Raji (cell line): ENCODE measurements around the gene AUTS2.

Experiments used
- POLR2A ChIP-seq: IDR thresholded peaks from 2 replicates; pipeline ENCODE4 v1.6.1; 2011; ENCODE audit warnings: low read depth, low read length, control low read depth; ENCODE audit not compliant: insufficient read depth

Gene AUTS2

DNA sequence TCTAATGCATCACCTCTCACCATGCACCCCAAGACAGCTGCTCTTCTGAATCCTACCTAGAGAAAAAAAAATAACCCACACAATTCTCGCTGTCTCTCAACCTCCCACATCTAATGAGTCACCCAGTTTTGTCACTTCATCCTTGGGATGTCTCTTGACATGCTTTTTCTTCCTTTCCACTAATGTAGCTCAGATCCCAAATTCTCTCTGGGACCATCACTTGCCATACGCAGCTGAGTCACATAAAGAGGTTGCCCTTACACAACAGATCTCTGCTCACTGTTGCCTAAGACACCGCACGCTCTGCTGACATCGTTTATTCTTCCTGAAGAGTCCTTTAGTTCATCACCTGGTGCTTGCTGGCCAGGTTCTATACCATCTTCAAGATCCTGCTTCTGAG lies 927.7 kb downstream of the AUTS2 start:
- no peak for TF ChIP-seq POLR2A

DNA sequence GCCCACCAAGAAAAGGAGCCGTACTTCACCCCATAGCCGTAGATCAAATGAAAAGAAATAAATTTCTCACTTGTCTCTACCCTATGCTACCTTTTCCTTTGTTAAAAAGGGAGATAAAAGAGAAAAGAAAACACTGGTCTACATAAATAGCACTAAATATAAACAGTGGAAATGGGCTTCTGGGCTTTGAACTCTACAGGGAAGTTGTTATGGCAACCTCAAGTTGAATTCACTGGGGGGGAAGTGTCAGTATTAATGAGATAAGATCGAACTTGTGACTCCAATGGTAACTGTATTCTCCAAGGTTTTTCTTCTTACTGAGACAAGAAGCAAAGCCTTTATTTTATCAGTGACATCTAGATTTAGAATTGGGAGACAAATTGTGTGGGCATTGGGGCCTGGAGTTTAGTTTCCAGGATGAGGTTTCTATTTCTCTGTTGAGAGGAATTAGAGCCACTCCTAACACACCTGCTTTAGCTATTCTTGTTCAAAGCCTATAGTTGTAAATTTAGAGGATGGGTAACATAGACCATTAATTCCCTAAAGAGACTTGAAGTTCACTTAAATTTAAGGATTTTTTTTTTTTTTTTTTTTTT lies 929.3 kb downstream of the AUTS2 start:
- TF ChIP-seq POLR2A = no peak

DNA sequence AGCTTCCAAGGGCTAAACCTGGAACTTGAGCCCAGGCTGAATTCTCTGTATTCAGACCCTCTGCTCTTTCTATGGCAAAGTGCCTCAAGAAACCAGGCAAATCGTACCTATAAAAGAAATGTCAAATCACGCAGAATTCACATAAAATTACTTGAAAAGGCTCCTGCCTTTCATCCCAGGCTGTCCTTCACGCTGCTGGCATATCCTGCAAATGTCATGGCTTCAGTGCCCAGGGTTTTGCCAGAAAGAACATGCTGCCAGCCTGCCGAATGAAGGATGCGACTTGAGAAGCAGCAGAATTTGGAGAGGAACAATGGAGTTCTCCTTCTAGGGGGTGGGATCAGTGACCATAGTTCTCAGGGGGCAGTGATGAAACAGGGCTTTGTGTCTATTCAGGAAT lies 931.2 kb downstream of the AUTS2 start:
- TF ChIP-seq POLR2A = no peak

DNA sequence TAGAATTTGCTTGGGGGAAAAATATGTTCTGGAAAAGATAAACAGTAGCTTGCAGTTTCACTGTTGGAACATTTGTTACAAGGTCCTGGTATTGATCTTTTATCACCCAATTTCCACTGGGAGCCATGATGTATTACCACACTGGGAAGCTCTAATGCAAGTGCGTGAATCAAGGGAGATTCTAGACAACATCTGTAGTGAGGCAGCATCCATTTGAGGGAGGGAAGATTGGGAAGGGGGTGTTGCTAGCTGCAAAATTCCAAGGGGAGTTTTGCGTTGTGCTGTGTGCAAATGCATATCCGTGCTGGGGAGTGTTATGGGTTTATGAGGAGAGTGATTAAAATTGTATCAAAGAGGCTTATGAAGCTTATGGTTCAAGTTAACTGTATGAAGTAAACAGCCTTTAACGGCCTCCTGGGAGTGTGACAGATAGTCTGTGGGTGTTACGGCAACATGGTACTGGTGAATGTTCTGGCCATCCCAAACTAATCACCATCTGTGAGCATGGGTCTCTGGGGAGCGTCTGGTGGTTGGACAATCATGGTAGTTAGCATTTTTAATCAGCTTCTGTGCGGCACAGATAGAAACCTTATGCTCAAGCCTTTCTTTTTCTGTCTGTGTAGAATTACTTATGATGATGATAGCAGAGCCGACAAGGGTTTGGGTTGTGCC lies 931.8 kb downstream of the AUTS2 start:
- no peak for TF ChIP-seq POLR2A

DNA sequence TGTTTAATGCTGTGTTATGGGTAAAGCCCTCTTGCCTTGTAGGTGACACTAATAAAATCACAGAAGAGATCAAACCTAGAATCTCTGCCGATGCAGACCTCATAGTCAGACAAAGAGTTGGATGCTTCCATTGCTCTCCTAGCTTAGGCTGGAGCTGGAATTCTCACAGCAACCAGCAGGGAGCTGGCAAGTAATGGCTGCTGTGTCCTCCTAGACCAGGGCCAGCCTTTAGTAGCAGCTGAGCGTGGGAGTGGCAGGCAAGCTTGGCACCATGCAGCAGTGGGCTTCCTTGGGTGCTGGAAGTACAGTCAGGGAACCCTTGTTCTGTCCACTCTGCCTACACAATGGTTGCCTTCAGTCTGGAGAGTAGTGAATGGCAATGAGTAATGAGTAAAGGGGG lies 935.3 kb downstream of the AUTS2 start:
- TF ChIP-seq POLR2A = no peak

DNA sequence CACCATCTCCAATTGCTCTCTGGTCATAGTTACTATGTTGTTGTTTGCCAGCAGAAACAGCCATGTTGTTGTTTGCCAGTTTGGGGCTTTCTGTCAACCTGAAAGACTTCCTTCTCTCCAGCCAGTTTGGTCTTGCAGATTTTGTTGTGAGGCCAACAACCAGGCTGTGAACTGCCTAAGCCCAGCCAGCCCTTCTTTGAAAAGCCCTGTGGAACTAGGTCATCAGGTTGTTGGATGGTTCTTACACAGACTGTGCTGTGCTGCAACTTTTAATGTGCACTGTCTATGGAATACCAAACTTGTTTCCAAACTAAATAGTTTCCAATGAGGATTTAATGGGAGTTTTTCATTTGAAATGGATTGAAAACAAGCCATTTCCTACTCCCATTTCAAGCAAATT lies 940.9 kb downstream of the AUTS2 start:
- no peak for TF ChIP-seq POLR2A

DNA sequence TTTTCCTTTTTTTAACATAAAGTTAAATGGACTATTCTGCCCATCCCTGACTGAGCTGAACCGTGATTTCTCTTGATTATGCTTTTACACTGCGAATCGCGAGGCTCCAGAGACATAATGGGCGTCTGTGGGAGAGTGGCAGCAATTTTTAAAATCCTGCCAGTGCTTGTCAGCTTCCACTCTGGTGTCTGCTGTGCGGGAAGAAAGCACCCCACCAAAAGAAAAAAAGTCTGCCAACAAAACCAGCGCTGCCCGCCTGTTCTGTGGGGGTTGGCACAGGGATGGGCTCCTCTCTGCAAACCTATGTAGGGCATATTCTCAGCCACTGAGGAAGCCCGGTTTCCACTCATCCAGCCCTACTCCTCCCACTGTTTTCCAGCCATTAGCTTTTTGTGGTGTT lies 941.3 kb downstream of the AUTS2 start:
- no peak for TF ChIP-seq POLR2A

DNA sequence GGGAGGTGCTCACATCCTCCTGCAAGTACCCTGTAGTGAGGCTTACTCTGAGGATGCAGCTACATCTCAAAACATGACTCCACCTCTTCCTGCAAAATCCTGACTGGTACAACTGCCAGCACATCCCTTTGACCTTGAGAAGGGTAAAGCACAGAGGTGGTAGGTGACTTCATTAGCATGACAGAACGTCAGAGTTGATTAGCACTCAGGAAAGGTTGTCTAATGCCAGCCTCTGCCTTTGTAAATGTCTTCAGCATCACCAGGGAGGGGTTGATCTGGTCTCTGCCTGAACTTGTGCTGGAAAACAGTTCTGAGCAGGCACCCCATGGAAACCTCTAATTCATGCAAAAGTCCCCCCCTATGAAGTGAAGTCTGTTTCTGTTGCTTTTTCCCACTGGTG lies 942.4 kb downstream of the AUTS2 start:
- no peak for TF ChIP-seq POLR2A

DNA sequence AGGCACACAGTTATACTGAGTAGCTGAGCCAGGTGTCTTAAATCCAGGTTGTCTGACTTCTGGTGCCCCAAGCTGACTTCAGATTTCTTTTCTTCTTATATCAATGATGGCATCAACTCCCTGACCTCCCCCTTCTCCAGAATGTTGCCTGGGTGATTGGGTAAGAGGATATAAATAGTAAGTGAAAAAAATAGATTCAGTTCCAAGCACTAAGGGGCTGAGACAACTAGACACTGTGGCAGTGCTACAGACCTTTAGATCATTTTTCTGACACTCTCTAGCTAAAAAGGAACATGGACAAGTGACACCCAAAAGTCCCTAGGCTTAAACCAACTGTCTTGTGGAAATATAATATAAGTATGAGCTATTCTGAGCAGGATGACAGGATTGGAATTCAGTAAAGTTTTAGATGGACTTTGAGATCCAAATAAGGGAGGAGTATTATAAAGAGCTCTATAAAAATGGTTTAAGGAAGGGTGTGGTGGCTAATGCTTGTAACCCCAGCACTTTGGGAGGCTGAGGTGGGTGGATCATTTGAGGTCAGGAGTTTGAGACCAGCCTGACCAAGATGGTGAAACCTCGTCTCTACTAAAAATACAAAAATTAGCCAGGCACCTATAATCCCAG lies 944.6 kb downstream of the AUTS2 start:
- no peak for TF ChIP-seq POLR2A

DNA sequence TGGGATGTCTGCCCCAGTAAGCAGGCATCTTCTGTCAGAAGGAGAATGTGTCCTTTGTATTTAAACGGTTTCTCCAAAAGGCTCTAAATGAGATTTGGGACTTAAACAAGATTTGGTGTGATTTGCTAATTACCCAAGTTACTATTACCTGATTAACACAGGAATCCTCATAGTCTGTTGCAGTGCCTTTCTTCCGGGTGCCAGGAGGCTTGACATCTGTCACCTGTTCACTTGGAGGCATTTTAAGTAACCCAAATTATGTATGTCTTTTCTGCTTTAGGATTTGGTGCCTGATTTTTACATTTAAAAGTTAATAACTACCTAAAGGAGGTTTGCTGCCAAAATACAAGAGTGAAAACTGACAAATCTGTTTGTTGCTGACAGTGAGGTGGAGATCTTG lies 945.7 kb downstream of the AUTS2 start:
- TF ChIP-seq POLR2A = no peak

DNA sequence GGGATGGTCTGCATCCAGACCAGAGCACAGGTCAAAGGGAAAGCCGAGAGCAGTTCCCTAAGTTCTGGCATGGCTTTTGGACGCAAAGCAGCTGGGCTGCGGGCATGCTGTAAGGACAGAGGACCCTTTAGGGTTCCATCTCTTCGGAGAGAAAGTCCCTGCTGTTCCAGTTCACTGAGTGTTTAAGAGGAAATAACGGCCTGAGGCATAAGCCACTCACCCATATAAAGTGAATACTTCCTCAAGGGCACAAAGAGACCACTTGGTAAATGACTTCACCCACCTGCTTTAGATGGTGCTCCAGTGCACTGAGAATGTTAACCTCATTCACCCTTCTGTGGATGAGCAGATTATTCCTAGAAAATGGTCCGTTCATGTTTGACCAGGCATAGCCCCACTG lies 946.9 kb downstream of the AUTS2 start:
- TF ChIP-seq POLR2A = no peak

DNA sequence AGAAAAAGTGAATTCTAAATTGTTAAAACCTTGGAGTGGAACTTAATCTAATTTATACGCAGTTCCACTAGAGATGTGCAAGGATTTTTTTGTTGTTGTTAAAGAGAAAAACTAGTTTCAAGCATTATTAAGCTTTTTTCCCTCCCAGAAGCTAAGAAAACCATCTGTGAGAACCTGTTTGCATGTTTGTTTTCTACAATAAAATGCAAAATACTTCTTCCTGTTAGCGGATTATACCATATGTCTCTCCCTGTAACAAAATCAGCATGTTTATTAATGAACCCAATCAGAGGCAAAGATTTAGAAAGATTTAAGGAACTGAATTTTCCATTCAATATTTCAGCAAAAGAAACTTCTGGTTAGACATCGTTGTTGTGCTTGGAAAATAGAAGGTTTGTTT lies 953.9 kb downstream of the AUTS2 start:
- TF ChIP-seq POLR2A = no peak

DNA sequence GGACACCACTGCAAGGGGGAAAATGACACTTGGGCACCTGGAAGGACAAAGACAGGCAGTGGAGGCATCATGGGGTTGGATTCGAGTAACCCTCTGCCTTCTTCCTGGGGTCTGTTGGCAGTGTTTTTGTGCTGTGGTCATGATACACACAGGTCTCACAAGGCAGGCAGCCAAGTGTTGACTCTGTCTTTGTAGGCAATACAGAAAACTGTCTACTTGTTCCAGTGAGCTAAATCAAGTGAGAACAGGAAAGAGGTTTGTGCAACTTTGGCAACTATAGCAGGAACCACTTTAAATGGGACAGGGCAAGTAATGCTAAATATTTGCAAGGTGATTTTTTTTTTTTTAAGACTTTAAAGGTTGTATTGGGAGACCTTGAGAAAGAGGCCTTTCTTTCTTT lies 955.1 kb downstream of the AUTS2 start:
- no peak for TF ChIP-seq POLR2A

DNA sequence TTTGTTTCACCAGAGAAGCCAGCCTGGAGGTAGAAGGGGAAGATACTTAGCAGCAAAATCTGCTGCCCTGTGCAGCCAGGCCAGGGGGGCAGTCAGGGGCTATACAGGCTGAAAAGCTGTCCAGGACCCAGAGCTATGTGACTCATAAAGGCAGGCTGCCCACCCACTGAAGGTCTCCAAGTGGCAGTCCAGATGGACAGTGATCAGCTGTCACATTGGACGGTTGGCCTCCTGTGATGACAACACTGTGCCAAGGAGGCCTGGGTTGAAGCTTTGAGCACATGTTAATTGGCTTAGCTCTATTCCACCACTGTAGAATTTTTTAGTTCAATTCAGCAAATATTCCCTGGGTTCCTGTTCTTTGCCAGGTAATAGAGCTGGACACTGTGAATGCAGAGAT lies 956.4 kb downstream of the AUTS2 start:
- TF ChIP-seq POLR2A = no peak

DNA sequence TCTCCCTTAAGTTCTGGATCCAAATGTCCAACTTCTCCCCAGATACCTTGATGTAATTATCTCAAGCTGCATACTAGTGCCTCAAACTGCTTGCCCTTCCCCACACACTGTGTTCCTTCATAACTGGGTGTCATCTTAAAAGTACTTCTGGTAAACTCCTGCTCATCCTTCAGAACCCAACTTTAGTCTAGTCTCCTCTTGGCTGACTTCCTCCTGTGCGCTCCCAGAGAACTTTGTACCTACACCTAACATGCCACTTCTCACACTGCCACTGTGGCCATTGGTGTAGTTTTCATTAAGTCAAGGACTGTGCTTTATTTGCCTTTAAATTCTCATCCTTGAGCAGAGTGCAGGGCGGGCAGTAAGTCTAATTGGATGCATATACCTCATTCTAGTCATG lies 958.5 kb downstream of the AUTS2 start:
- no peak for TF ChIP-seq POLR2A

DNA sequence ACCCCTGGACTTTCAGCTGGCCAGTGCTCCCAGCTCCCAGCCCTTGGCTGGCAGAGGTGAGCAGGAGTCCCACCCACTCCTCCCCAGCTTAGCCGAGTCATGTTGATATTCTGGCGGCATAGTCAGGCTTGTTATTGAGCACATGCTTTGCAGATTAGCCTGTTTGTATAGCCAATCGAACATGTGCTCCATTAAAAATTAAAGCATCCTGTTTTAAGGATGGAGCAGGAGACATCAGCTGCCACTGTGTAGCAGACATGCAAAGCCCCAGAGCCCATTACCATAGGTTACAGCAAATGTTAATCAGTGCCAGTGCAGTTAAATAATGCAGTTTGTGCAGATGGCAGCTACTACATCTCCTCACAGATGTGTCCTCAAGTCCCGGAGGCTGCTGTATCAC lies 959.1 kb downstream of the AUTS2 start:
- no peak for TF ChIP-seq POLR2A

DNA sequence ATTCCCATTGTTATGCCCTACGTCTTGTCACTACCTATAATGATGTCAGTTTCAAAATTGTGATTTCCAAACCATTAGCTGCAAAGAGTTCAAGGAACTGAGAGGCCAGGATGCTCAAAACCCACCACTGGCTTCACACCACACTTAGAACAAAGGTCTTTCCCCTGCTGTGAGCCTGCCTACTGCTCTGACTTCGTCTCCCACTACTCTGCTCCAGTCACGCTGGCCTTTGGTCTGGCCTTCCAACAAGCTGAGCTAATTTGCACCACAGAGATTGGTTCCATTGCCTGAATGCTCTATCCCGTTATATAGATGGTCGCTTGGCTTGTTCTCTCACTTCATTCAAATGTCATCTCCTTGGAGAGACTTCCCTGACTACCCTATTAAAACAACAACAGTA lies 961.5 kb downstream of the AUTS2 start:
- no peak for TF ChIP-seq POLR2A

DNA sequence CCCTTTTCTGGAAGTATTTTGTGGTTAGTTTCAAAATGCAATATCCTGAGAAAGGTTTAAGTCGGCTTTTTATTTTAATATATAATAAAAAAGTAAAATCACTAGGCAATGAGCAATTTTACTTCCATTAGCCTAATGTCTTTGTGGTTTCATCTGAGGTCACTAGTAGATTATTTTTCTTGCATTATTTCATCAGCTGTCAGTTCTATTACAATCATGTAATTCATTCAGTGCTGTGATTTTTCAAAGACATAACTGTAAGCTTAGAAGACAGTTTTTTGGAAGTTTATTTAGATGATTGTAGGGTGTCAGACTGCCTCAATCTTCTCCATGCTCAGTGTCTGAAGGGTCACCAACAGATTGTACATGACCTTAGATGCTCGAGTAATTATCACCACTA lies 965.7 kb downstream of the AUTS2 start:
- TF ChIP-seq POLR2A = no peak
